HG02798 (cell line): ENCODE measurements around the gene NEURL1B.
A peak's percentile ranks its signal among the peaks of the same experiment; 100 is the strongest.
"Not testable (repeated sequence)": the region's sequence is repeated elsewhere in the genome, so short reads cannot be mapped to it uniquely, and the experiment has no call there.

Experiments used
- ATAC-seq: cut with Tn5 transposase; IDR thresholded peaks from one replicate; pipeline ENCODE4 v1.9.1; 2021; ENCODE audit warnings: mild to moderate bottlenecking; ENCODE audit not compliant: unreplicated experiment, poor library complexity

NEURL1B gene

GRCh38 chr5:172674155-172674554 is 33.1 kb downstream of the NEURL1B start:
- ATAC-seq: no peak

GRCh38 chr5:172676914-172677475 is 35.9 kb downstream of the NEURL1B start:
- no peak for ATAC-seq

GRCh38 chr5:172678362-172678874 is 37.4 kb downstream of the NEURL1B start:
- ATAC-seq: not testable (repeated sequence)

- ATAC-seq: no peak
Observed at GRCh38 chr5:172678902-172679301, 37.8 kb downstream of the NEURL1B start.

GRCh38 chr5:172679628-172680212 is 38.7 kb downstream of the NEURL1B start:
- no peak for ATAC-seq

- no peak for ATAC-seq
Observed at GRCh38 chr5:172680921-172681320, 39.9 kb downstream of the NEURL1B start.

- no peak for ATAC-seq
Observed at GRCh38 chr5:172681421-172681820, 40.4 kb downstream of the NEURL1B start.

- ATAC-seq: no peak
Observed at GRCh38 chr5:172683264-172683644, 42.2 kb downstream of the NEURL1B start.

- ATAC-seq: no peak
Observed at GRCh38 chr5:172683645-172684471, 42.8 kb downstream of the NEURL1B start.

GRCh38 chr5:172685091-172685490 is 44.0 kb downstream of the NEURL1B start:
- no peak for ATAC-seq

GRCh38 chr5:172686111-172686510 is 45.0 kb downstream of the NEURL1B start:
- ATAC-seq: no peak

- no peak for ATAC-seq
Observed at GRCh38 chr5:172686539-172687390, 45.7 kb downstream of the NEURL1B start.

GRCh38 chr5:172687940-172688339 is 46.9 kb downstream of the NEURL1B start:
- ATAC-seq: no peak

GRCh38 chr5:172688349-172689217 is 47.5 kb downstream of the NEURL1B start:
- peak; percentile 45 for ATAC-seq

- no peak for ATAC-seq
Observed at GRCh38 chr5:172689218-172689572, 48.1 kb downstream of the NEURL1B start.

GRCh38 chr5:172689801-172690200 is 48.7 kb downstream of the NEURL1B start:
- no peak for ATAC-seq

- ATAC-seq: peak; percentile 46
Observed at GRCh38 chr5:172690258-172691075, 49.4 kb downstream of the NEURL1B start.

- ATAC-seq: no peak
Observed at GRCh38 chr5:172691886-172692285, 50.8 kb downstream of the NEURL1B start.

GRCh38 chr5:172692451-172692850 is 51.4 kb downstream of the NEURL1B start:
- no peak for ATAC-seq
